A673 (cell line): ENCODE measurements around the gene EVA1A.

Experiments
- EZH2 ChIP-seq: fragments of 200-600 bp; sonication (generic); IDR thresholded peaks from 2 replicates; pipeline ENCODE4 v1.6.1; 2017; ENCODE audit warnings: borderline replicate concordance, low read depth, mild to moderate bottlenecking, mixed read lengths, antibody characterized with exemption, low read length; ENCODE audit not compliant: poor library complexity, severe bottlenecking
- TF ChIP-seq, protein P1 (sequence below): fragments of 300-800, 200-600 bp; sonication (generic); conservative IDR thresholded peaks from 2 replicates; pipeline ENCODE4 v1.5.1; 2017; ENCODE audit warnings: low read depth, mild to moderate bottlenecking, antibody characterized with exemption, low read length, moderate library complexity, mixed read lengths

- TF ChIP-seq, protein P1, sequence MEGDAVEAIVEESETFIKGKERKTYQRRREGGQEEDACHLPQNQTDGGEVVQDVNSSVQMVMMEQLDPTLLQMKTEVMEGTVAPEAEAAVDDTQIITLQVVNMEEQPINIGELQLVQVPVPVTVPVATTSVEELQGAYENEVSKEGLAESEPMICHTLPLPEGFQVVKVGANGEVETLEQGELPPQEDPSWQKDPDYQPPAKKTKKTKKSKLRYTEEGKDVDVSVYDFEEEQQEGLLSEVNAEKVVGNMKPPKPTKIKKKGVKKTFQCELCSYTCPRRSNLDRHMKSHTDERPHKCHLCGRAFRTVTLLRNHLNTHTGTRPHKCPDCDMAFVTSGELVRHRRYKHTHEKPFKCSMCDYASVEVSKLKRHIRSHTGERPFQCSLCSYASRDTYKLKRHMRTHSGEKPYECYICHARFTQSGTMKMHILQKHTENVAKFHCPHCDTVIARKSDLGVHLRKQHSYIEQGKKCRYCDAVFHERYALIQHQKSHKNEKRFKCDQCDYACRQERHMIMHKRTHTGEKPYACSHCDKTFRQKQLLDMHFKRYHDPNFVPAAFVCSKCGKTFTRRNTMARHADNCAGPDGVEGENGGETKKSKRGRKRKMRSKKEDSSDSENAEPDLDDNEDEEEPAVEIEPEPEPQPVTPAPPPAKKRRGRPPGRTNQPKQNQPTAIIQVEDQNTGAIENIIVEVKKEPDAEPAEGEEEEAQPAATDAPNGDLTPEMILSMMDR = no peak
- no peak for TF ChIP-seq EZH2
Measured at GRCh38 chr2:75526842-75527241, 33.9 kb downstream of the EVA1A start.
